ENCODE measurements around the gene ALDH5A1.
"Not testable (repeated sequence)": the region's sequence is repeated elsewhere in the genome, so short reads cannot be mapped to it uniquely, and the experiment has no call there.

The ALDH5A1 gene

DNA sequence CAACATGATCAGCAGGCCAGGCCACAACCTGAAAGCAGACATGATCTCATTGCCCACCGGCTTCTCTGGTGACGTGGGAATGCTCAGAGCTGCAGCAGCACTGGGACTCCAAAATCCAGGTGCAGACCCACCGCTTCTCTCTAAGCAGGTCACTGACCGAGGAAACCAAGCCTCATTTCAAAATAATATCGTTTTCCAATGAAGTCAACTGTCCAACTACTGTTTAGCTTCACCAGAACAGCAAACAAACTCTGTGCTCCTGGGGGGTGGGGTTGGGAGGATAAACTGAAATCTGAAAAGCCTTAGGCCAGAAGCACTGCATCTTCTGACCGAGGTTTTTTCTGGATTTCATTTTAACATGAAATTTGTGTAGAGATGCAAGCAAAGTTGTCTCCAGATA lies 5.3 kb upstream of the ALDH5A1 start, which contains the start of gene GPLD1:
Gene GPLD1 (minus strand): TSS at position 109 of the 400 bp plus-strand sequence. CDS start 67 bp downstream, at position 42.
- DNase-seq = no peak

GRCh38 chr6:24489881-24490280 lies 4.9 kb upstream of the ALDH5A1 start:
- DNase-seq = no peak

DNA sequence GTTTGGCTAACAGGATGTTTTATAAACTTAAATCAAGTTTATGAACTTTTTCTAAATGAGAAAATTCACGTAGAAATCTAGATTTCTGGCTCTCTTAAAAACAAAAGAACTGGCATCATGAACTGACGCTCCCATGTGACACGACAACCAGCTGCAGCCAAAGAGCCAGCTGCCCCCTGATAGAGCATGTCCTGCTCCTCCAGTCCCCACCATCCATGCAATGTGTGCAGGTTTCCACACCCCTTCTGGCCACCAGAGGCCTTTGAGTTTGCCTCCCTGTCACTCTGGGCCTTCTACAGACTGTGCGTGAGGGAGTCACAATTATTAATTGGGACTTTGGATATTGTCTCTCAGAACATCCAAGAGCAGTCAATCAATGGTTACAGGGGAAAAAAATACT lies 3.8 kb upstream of the ALDH5A1 start:
- no peak for DNase-seq

- DNase-seq = peak; percentile 32
Observed at GRCh38 chr6:24492475-24492874, 2.3 kb upstream of the ALDH5A1 start.

GRCh38 chr6:24493945-24494820 lies 586 bp upstream of the ALDH5A1 start:
- no peak for DNase-seq

DNA sequence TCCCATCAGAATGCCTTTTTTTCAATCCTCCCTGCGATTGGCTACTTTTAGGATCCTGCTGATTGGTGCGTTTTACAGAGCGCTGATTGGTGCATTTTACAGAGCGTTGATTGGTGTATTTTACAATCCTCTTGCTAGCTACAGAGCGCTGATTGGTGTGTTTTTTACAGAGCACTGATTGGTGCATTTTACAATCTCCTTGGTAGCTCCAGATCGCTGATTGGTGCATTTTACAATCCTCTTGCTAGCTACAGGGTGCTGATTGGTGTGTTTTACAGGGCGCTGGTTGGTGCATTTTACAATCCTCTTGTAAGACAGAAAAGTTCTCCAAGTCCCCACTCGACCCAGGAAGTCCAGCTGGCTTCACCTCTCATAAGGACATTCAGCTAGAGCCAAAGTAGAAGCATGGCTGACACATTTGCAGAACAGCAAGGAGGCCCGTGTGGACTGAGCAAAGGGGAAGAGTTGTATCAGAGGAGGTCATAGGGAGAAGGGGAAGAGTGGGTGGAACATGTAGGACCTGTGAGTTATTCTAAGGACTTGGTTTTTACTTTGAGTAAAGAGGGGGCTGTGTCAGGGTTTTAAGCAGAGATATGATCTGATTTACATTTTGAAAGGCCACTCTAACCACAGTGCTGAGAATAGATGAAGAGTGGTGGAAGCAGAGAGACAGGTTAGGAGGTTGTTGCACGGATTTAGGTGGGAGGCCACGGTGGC lies 2.6 kb downstream of the ALDH5A1 start:
- no peak for DNase-seq

DNA sequence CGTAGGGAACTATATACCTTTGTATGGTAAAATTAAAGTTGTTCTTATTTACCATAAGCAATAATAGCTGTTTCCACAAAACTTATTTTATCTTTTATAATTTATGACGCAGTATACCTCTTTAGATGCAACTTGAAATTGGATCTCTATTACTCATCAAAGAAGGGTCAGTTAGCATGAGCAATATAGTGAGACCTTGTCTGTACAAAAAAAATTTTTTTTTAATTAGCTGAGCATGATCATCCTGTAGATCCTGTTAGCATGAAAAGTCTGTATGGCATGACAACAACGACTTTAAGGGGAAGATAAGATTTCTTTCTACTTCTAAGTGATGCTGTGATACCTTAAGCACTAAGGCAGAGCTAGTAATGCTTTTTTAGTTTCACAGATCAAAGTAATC lies 5.9 kb downstream of the ALDH5A1 start:
- no peak for DNase-seq

- no peak for DNase-seq
Observed at GRCh38 chr6:24501374-24501773, 6.6 kb downstream of the ALDH5A1 start.

- DNase-seq = no peak
Observed at GRCh38 chr6:24501914-24502313, 7.1 kb downstream of the ALDH5A1 start.

GRCh38 chr6:24504287-24504648 lies 9.5 kb downstream of the ALDH5A1 start:
- no peak for DNase-seq

GRCh38 chr6:24504649-24505586 lies 10.1 kb downstream of the ALDH5A1 start:
- DNase-seq = peak; percentile 7

- no peak for DNase-seq
Observed at GRCh38 chr6:24506814-24507520, 12.2 kb downstream of the ALDH5A1 start.

- not testable (repeated sequence) for DNase-seq
Observed at GRCh38 chr6:24511976-24512375, 17.2 kb downstream of the ALDH5A1 start.

DNA sequence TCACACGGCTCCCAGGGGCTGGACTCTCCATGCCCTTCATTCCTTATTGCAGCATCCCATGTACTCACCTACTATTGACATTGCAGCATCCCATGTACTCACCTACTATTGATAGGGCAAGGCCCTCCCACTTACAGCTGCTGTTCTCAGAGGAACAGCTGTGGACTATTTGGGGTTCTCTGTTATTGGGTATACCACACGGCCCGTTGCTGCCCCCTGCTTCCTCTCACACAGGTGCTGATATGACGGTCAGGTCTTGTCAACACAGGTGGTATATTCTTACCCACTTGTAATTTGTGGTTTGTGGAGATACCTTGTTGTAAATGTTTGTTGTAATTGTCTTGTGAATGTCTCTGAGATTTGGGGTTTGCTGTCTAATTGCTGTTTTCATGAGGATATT lies 18.8 kb downstream of the ALDH5A1 start:
- DNase-seq = no peak

GRCh38 chr6:24517659-24518543 lies 23.1 kb downstream of the ALDH5A1 start:
- DNase-seq = no peak

- peak; percentile 51 for DNase-seq
Observed at GRCh38 chr6:24520929-24521546, 26.3 kb downstream of the ALDH5A1 start.

- DNase-seq = no peak
Observed at GRCh38 chr6:24522228-24523176, 27.7 kb downstream of the ALDH5A1 start.

- no peak for DNase-seq
Observed at GRCh38 chr6:24524329-24524728, 29.6 kb downstream of the ALDH5A1 start.

- DNase-seq = peak; percentile 47
Observed at GRCh38 chr6:24524805-24525204, 30.0 kb downstream of the ALDH5A1 start.

- DNase-seq = peak; percentile 39
Observed at GRCh38 chr6:24529985-24530384, 35.2 kb downstream of the ALDH5A1 start.

Data from EL (cell line).